Measurements from ENCODE around the gene SLC6A6. TPM values are rescaled to one million over a fixed set of nuclear protein-coding genes. Genes with fewer than 3 reads are reported as not detected.

Gene SLC6A6
- total RNA-seq, 4 donors from 2014 or later, result 14.4 to 35.7 (median 17.0) TPM

DNA sequence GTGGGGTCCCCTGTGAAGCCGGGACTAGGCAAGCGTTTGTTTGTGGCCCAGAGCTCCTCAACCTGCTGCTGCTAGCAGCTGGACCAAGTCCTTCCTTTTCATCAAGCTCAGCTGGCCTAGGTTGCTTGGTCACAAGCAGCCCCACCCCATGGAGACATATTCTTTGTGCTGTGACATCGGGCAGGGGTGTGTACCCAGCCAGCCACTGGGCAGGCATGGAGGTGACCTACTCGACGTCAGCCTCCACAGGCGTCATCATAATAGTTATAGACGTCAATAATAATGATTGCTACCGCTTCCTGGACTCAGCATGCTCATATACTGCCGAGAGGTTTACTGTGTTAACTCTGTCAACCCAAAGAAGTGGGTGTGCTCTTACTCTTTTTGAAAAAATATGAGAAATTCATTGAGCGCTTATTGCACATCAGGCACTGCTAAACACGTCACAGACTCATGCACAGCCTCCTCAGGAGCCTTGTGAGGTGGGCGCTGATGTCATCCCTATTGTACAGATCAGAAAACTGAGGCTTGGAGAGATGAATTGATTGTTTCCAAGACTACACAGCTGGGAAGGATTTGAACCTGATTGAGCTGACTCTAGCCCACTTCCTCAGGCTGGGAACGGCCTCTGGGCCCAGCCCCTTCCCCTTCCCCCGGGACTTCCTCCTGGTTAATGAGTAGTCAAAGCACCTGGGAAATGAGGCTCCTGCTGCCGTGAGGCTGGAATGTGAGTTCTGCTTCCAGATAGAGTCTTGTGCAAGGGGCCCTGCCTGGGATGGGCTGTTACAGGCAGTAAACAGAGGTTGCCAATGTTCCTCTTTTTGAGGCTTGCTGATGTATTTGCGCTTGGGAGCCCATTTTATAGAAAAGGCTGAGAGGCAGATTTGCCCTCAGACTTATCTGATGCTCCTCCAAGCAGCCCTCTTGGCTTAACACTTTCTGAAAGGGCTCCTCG is 16.2 kb downstream of the SLC6A6 start:
- peak overlapping the region in 1 of 4 donors; percentile 17 for H3K27ac ChIP-seq
- peaks cover 0 to 49% (median 0%) of the 10 kb centered on the region in 3 donors for H3K36me3 ChIP-seq
- H3K27me3 ChIP-seq, result no peaks in the 10 kb centered on the region
- intact Hi-C loops (cut with DNase I), result no loop called here
- H3K9me3 ChIP-seq, result no peaks in the 10 kb centered on the region
- TF ChIP-seq POLR2A (IDR thresholded peaks at IDR 0.05), result no peak
- TF ChIP-seq, protein P1, sequence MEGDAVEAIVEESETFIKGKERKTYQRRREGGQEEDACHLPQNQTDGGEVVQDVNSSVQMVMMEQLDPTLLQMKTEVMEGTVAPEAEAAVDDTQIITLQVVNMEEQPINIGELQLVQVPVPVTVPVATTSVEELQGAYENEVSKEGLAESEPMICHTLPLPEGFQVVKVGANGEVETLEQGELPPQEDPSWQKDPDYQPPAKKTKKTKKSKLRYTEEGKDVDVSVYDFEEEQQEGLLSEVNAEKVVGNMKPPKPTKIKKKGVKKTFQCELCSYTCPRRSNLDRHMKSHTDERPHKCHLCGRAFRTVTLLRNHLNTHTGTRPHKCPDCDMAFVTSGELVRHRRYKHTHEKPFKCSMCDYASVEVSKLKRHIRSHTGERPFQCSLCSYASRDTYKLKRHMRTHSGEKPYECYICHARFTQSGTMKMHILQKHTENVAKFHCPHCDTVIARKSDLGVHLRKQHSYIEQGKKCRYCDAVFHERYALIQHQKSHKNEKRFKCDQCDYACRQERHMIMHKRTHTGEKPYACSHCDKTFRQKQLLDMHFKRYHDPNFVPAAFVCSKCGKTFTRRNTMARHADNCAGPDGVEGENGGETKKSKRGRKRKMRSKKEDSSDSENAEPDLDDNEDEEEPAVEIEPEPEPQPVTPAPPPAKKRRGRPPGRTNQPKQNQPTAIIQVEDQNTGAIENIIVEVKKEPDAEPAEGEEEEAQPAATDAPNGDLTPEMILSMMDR (IDR thresholded peaks at IDR 0.05), result no peak
- WGBS, 2 donors, result 85 to 92% methylated on average over 6 to 13 of the region's 17 CpGs
- H3K4me1 ChIP-seq, result peaks cover 3 to 62% (median 5%) of the 10 kb centered on the region in 3 donors
- H3K4me3 ChIP-seq, result no peak overlapping the region
- DNase-seq, result no peak

- Histone ChIP-seq H3K4me1 (peaks cover 2 to 81% (median 10%) of the 10 kb centered on the region in 3 donors), H3K4me3 (no peak overlapping the region), H3K36me3 (peaks cover 0 to 36% (median 0%) of the 10 kb centered on the region in 3 donors), H3K27me3 (no peaks in the 10 kb centered on the region), H3K27ac (no peak overlapping the region), H3K9me3 (no peaks in the 10 kb centered on the region)
- TF ChIP-seq POLR2A (IDR thresholded peaks at IDR 0.05), result no peak
- TF ChIP-seq, protein P1 (IDR thresholded peaks at IDR 0.05), result no peak
- 90 to 95% methylated on average over 7 to 10 of the region's 14 CpGs for WGBS, 2 donors
- intact Hi-C loops (cut with DNase I), result no loop called here
- DNase-seq, result no peak
Measured at GRCh38 chr3:14422016-14422963, 19.9 kb downstream of the SLC6A6 start.

GRCh38 chr3:14423197-14423743 is 20.9 kb downstream of the SLC6A6 start:
- H3K27ac ChIP-seq, result no peak overlapping the region
- H3K4me1 ChIP-seq, result peaks cover 2 to 91% (median 14%) of the 10 kb centered on the region in 3 donors
- no peak for DNase-seq
- TF ChIP-seq POLR2A (IDR thresholded peaks at IDR 0.05), result no peak
- TF ChIP-seq, protein P1 (IDR thresholded peaks at IDR 0.05), result no peak
- H3K4me3 ChIP-seq, result no peak overlapping the region
- WGBS, 2 donors, result 53 to 70% methylated on average over 2 of the region's 2 CpGs
- intact Hi-C loops (cut with DNase I), result no loop called here
- H3K27me3 ChIP-seq, result no peaks in the 10 kb centered on the region
- H3K36me3 ChIP-seq, result peaks cover 0 to 27% (median 0%) of the 10 kb centered on the region in 3 donors
- H3K9me3 ChIP-seq, result no peaks in the 10 kb centered on the region

DNA sequence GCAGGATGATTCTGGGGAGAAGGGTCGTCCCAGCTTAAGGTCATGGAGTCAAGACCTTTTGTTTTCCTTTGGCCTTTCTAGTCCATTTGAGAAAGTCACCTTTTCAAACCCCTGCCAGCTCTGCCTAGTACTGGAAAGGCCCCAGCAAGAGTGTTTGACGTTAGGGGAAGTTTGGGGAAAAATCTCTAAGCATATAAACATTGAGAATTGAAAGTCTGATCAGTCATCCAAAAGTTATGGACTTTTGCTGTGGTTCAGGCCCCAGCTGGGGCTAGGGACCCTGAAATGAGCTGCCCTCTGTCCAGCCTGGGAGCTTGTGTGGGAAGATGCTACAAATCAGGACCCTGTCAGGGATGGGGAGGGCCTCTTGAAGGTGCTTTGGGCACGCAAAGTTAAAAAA is 21.6 kb downstream of the SLC6A6 start:
- Histone ChIP-seq H3K4me3 (no peak overlapping the region), H3K36me3 (peaks cover 0 to 20% (median 0%) of the 10 kb centered on the region in 3 donors), H3K9me3 (no peaks in the 10 kb centered on the region), H3K27ac (peak overlapping the region in 1 of 4 donors; percentile 13), H3K27me3 (no peaks in the 10 kb centered on the region), H3K4me1 (peaks cover 4 to 95% (median 21%) of the 10 kb centered on the region in 3 donors)
- intact Hi-C loops (cut with DNase I), result no loop called here
- 5 to 56% methylated on average over 2 to 3 of the region's 3 CpGs for WGBS, 2 donors
- TF ChIP-seq POLR2A (IDR thresholded peaks at IDR 0.05), result no peak
- TF ChIP-seq, protein P1 (IDR thresholded peaks at IDR 0.05), result no peak
- DNase-seq, result no peak

Measured in esophagus squamous epithelium (tissue), 5 donors.